HepG2 (cell line): ENCODE measurements around the gene SPRYD3. TPM values are rescaled to one million over a fixed set of nuclear protein-coding genes. Genes with fewer than 3 reads are reported as not detected.

Experiments
- ASH2L ChIP-seq: fragments of 300-600, 200-600 bp; sonication (generic); IDR thresholded peaks from 2 replicates; pipeline ENCODE4 v1.7.0; 2017; ENCODE audit warnings: low read depth, mild to moderate bottlenecking, moderate library complexity, mixed read lengths, low read length; ENCODE audit not compliant: insufficient read length
- CBFB ChIP-seq: sonication (generic); formaldehyde crosslinking; IDR thresholded peaks from 2 replicates; pipeline ENCODE4 v1.4.0; 2020; ENCODE audit warnings: missing genetic modification reagents
- CCDC6 ChIP-seq: sonication (generic); formaldehyde crosslinking; IDR thresholded peaks from 2 replicates; pipeline ENCODE4 v1.8.1; 2022; ENCODE audit warnings: mild to moderate bottlenecking, missing genetic modification reagents, moderate library complexity
- CEBPB ChIP-seq: IDR thresholded peaks from 2 replicates; pipeline ENCODE4 v1.6.1; 2011; ENCODE audit warnings: low read depth, low read length, improper control_type of control experiment, borderline replicate concordance
- FOXK2 ChIP-seq: fragments of 450-650 bp; IDR thresholded peaks from 2 replicates; pipeline ENCODE4 v1.6.1; 2016
- HES4 ChIP-seq: sonication (generic); formaldehyde crosslinking; IDR thresholded peaks from 2 replicates; pipeline ENCODE4 v1.9.0; 2021; ENCODE audit warnings: mild to moderate bottlenecking, missing genetic modification reagents, borderline replicate concordance
- IRF2 ChIP-seq: IDR thresholded peaks from 2 replicates; pipeline ENCODE4 v1.6.1; 2018; ENCODE audit warnings: missing genetic modification reagents, missing compliant biosample characterization
- IRX3 ChIP-seq: sonication (generic); formaldehyde crosslinking; IDR thresholded peaks from 2 replicates; pipeline ENCODE4 v1.8.1; 2023; ENCODE audit warnings: mild to moderate bottlenecking, low read depth, missing genetic modification reagents, borderline replicate concordance
- JUN ChIP-seq: sonication (generic); formaldehyde crosslinking; IDR thresholded peaks from 2 replicates; pipeline ENCODE4 v1.4.0; 2020; ENCODE audit warnings: mild to moderate bottlenecking, missing genetic modification reagents
- MATR3 ChIP-seq: sonication (generic); formaldehyde crosslinking; IDR thresholded peaks from 2 replicates; pipeline ENCODE4 v1.4.0; 2020; ENCODE audit warnings: missing genetic modification reagents
- NRL ChIP-seq: sonication (generic); formaldehyde crosslinking; IDR thresholded peaks from 2 replicates; pipeline ENCODE4 v1.5.0; 2020; ENCODE audit warnings: missing genetic modification reagents, mild to moderate bottlenecking, moderate library complexity, borderline replicate concordance
- SMYD3 ChIP-seq: sonication (generic); formaldehyde crosslinking; IDR thresholded peaks from 2 replicates; pipeline ENCODE4 v1.8.1; 2023; ENCODE audit warnings: mild to moderate bottlenecking, missing genetic modification reagents
- SNAPC5 ChIP-seq: sonication (generic); formaldehyde crosslinking; IDR thresholded peaks from 2 replicates; pipeline ENCODE4 v1.8.1; 2023; ENCODE audit warnings: mild to moderate bottlenecking, missing genetic modification reagents, borderline replicate concordance
- TIGD3 ChIP-seq: sonication (generic); formaldehyde crosslinking; IDR thresholded peaks from 2 replicates; pipeline ENCODE4 v1.5.1; 2020; ENCODE audit warnings: mild to moderate bottlenecking, missing genetic modification reagents, borderline replicate concordance
- ZFX ChIP-seq: sonication (generic); formaldehyde crosslinking; IDR thresholded peaks from 2 replicates; pipeline ENCODE4 v1.4.0; 2020; ENCODE audit warnings: mild to moderate bottlenecking, low read depth, missing genetic modification reagents, moderate library complexity
- ZNF124 ChIP-seq: sonication (generic); formaldehyde crosslinking; IDR thresholded peaks from 2 replicates; pipeline ENCODE4 v1.4.0; 2020; ENCODE audit warnings: missing genetic modification reagents
- ZNF337 ChIP-seq: sonication (generic); formaldehyde crosslinking; IDR thresholded peaks from 2 replicates; pipeline ENCODE4 v1.5.1; 2020; ENCODE audit warnings: missing genetic modification reagents, low read depth, mild to moderate bottlenecking, borderline replicate concordance
- ZNF850 ChIP-seq: sonication (generic); formaldehyde crosslinking; conservative IDR thresholded peaks from 2 replicates; pipeline ENCODE4 v1.9.0; 2021; ENCODE audit warnings: mild to moderate bottlenecking, missing genetic modification reagents
- polyA plus RNA-seq, 8 experiments: library from polyadenylated mRNA; depleted of rRNA in 3 of 8; stranded (reverse) in 7 of 8; unstranded in 1 of 8; fragments of >200 nt; fragmentation: Illumina TruSeq in 4 of 8; extraction: Trizol in 4 of 8; gene quantifications; 2 replicates each; pipeline versions ENCODE4 v1.2.1 to v1.2.3, GENCODE V29; 2011 to 2016; ENCODE audit warnings: low read depth in 4 of 8, missing spikeins in 1 of 8, mixed read lengths in 1 of 8; ENCODE audit not compliant: insufficient read depth in 1 of 8
- total RNA-seq, 5 experiments: library from RNA; depleted of rRNA; stranded (reverse); fragments of >200 nt; fragmentation: Illumina TruSeq; extraction: Trizol; gene quantifications; 2 replicates each; pipeline ENCODE4 v1.2.3, GENCODE V29; 2016; ENCODE audit warnings: low read depth in 1 of 5
- TF ChIP-seq, protein P1 (sequence below): sonication (generic); formaldehyde crosslinking; conservative IDR thresholded peaks from 2 replicates; pipeline ENCODE4 v1.4.0; 2020; ENCODE audit warnings: missing genetic modification reagents
- TF ChIP-seq, protein P2 (sequence below), 2 experiments: IDR thresholded peaks; 2 replicates each; pipeline ENCODE4 v1.6.1; 2011 to 2012; ENCODE audit warnings: low read length in 2 of 2, borderline replicate concordance in 1 of 2, low read depth in 1 of 2, mild to moderate bottlenecking in 1 of 2, moderate library complexity in 1 of 2

SPRYD3 gene
- total and polyA plus RNA-seq, 2 of the 13 experiments (the other 11 are each of a cell fraction or from before 2014, with no cell fraction given) = 9.0 to 9.2 TPM

DNA sequence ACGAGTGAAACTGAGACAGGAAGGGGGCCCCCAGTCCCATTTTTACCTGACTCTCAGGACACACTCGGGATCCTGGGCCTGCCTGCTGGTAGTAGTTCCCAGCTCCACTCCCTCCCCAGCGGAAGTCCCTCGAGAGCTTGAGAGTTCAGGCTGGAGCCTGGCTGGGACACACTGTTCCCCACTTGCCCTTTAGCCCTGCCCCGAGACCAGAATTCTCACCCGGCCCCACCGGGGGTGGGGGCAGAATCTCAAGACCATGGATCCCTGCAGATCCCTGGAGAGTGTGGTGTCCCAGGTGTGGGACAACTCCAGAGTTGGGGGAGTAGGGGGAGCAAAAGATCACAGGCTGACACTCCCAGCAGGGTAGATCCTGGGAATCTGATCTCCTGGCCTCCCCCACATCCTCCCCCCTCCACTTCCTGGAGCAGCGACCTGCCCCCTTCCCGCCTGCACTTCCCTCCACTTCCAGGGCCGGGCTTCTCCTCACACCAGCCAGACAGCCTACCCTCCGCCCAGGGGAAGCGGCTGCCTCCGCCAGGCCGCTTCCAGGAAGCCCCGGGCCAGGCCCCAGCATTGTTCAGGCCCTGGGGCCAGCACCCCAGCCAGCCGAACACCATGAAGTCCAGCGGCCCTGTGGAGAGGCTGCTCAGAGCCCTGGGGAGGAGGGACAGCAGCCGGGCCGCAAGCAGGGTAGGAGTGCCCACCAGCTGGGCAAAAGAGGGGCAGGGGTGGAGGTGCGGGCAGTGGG lies 29.4 kb downstream of the SPRYD3 start, which contains the start of gene TNS2 (continued):
- TF ChIP-seq, protein P1, sequence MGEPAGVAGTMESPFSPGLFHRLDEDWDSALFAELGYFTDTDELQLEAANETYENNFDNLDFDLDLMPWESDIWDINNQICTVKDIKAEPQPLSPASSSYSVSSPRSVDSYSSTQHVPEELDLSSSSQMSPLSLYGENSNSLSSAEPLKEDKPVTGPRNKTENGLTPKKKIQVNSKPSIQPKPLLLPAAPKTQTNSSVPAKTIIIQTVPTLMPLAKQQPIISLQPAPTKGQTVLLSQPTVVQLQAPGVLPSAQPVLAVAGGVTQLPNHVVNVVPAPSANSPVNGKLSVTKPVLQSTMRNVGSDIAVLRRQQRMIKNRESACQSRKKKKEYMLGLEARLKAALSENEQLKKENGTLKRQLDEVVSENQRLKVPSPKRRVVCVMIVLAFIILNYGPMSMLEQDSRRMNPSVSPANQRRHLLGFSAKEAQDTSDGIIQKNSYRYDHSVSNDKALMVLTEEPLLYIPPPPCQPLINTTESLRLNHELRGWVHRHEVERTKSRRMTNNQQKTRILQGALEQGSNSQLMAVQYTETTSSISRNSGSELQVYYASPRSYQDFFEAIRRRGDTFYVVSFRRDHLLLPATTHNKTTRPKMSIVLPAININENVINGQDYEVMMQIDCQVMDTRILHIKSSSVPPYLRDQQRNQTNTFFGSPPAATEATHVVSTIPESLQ = no peak
- TF ChIP-seq ASH2L (peak; percentile 30), JUN (no peak), TIGD3 (CRISPR knock-in tag) (no peak), ZFX (CRISPR knock-in tag) (peak; percentile 85), HES4 (peak; percentile 75; the same call in 1 of the 2 replicates), ZNF337 (CRISPR knock-in tag) (no peak), FOXK2 (no peak), MATR3 (no peak), SMYD3 (CRISPR knock-in tag) (no peak), ZNF850 (CRISPR knock-in tag) (no peak), SNAPC5 (no peak), CBFB (CRISPR knock-in tag) (no peak), CEBPB (no peak), ZNF124 (no peak), IRX3 (CRISPR knock-in tag) (no peak), CCDC6 (CRISPR knock-in tag) (peak; percentile 60; the same call in 1 of the 2 replicates), IRF2 (CRISPR knock-in tag) (no peak), NRL (CRISPR knock-in tag) (peak; percentile 36; the same call in 1 of the 2 replicates)
- TF ChIP-seq, protein P2, sequence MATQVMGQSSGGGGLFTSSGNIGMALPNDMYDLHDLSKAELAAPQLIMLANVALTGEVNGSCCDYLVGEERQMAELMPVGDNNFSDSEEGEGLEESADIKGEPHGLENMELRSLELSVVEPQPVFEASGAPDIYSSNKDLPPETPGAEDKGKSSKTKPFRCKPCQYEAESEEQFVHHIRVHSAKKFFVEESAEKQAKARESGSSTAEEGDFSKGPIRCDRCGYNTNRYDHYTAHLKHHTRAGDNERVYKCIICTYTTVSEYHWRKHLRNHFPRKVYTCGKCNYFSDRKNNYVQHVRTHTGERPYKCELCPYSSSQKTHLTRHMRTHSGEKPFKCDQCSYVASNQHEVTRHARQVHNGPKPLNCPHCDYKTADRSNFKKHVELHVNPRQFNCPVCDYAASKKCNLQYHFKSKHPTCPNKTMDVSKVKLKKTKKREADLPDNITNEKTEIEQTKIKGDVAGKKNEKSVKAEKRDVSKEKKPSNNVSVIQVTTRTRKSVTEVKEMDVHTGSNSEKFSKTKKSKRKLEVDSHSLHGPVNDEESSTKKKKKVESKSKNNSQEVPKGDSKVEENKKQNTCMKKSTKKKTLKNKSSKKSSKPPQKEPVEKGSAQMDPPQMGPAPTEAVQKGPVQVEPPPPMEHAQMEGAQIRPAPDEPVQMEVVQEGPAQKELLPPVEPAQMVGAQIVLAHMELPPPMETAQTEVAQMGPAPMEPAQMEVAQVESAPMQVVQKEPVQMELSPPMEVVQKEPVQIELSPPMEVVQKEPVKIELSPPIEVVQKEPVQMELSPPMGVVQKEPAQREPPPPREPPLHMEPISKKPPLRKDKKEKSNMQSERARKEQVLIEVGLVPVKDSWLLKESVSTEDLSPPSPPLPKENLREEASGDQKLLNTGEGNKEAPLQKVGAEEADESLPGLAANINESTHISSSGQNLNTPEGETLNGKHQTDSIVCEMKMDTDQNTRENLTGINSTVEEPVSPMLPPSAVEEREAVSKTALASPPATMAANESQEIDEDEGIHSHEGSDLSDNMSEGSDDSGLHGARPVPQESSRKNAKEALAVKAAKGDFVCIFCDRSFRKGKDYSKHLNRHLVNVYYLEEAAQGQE (IDR thresholded peaks at IDR 0.05; ENCODE audit: borderline replicate concordance in 1 of 2, low read depth in 1 of 2, low read length in 2 of 2) = peak in 1 of 2 experiments; percentile 28; a peak in 1 of 4 replicates
